ENCODE measurements around the gene GP2.
"Not testable (repeated sequence)": the region's sequence is repeated elsewhere in the genome, so short reads cannot be mapped to it uniquely, and the experiment has no call there.

DNA sequence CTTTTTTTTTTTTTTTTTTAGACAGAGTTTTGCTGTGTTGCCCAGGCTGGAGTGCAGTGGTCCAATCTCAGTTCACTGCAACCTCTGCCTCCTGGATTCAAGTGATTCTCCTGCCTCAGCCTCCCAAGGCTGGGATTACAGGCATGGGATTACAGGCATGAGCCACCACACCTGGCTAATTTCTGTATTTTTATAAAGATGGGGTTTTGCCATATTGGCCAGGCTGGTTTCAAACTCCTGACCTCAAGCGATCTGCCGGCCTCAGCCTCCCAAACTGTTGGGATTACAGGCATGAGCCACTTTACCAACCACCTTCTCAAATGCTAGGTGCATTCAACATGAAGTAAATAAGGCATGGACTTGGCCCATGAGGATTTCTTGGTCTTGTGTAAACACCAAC, 6.3 kb downstream of the GP2 start:
- TF ChIP-seq EZH2 (IDR thresholded peaks at IDR 0.05; ENCODE audit: borderline replicate concordance): not testable (repeated sequence)
- TF ChIP-seq, protein P1, sequence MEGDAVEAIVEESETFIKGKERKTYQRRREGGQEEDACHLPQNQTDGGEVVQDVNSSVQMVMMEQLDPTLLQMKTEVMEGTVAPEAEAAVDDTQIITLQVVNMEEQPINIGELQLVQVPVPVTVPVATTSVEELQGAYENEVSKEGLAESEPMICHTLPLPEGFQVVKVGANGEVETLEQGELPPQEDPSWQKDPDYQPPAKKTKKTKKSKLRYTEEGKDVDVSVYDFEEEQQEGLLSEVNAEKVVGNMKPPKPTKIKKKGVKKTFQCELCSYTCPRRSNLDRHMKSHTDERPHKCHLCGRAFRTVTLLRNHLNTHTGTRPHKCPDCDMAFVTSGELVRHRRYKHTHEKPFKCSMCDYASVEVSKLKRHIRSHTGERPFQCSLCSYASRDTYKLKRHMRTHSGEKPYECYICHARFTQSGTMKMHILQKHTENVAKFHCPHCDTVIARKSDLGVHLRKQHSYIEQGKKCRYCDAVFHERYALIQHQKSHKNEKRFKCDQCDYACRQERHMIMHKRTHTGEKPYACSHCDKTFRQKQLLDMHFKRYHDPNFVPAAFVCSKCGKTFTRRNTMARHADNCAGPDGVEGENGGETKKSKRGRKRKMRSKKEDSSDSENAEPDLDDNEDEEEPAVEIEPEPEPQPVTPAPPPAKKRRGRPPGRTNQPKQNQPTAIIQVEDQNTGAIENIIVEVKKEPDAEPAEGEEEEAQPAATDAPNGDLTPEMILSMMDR (IDR thresholded peaks at IDR 0.05; ENCODE audit: poor library complexity): not testable (repeated sequence)

Data from hepatocyte (in vitro differentiated cells).